Thymus (tissue), 11 donors: ENCODE data around the gene EPHA2. TPM values are rescaled to one million over a fixed set of nuclear protein-coding genes. Genes with fewer than 3 reads are reported as not detected.

Experiments used
- DNase-seq, 9 donors: peaks; one replicate each; pipeline ENCODE4 v3.0.0-alpha.2; 2013; ENCODE audit warnings: low spot score in 9 of 9, low read depth in 6 of 9, missing footprints in 1 of 9
- H3K27ac ChIP-seq, 2 donors: one replicate each; pipeline ENCODE4 v1.5.1; 2013; ENCODE audit warnings: control low read depth in 1 of 2, low read depth in 1 of 2, low read length in 1 of 2, mild to moderate bottlenecking in 1 of 2, moderate library complexity in 1 of 2
- H3K27me3 ChIP-seq, 2 donors: one replicate each; pipeline ENCODE4 v1.5.1; 2013; ENCODE audit warnings: low read length in 1 of 2; ENCODE audit not compliant: control insufficient read depth in 2 of 2, insufficient read depth in 1 of 2
- H3K36me3 ChIP-seq, 2 donors: one replicate each; pipeline ENCODE4 v1.5.1; 2013; ENCODE audit warnings: low read length in 1 of 2, mild to moderate bottlenecking in 1 of 2, moderate library complexity in 1 of 2; ENCODE audit not compliant: control insufficient read depth in 2 of 2, insufficient read depth in 2 of 2
- H3K4me1 ChIP-seq, 2 donors: one replicate each; pipeline ENCODE4 v1.5.1; 2013; ENCODE audit warnings: low read length in 2 of 2; ENCODE audit not compliant: control insufficient read depth in 2 of 2, insufficient read depth in 2 of 2
- H3K4me3 ChIP-seq, 2 donors: one replicate each; pipeline ENCODE4 v1.5.1; 2013; ENCODE audit warnings: low read length in 2 of 2, control low read depth in 1 of 2, mild to moderate bottlenecking in 1 of 2
- H3K9me3 ChIP-seq, 2 donors: one replicate each; pipeline ENCODE4 v1.5.1; 2013; ENCODE audit warnings: low read length in 1 of 2, mild to moderate bottlenecking in 1 of 2; ENCODE audit not compliant: control insufficient read depth in 2 of 2, insufficient read depth in 1 of 2
- WGBS: extraction: QIAGEN DNeasy Blood & Tissue Kit; methylation state at CpG from one replicate; pipeline ENCODE4 v1.1.7; 2013; 5-methylcytosine and 5-hydroxymethylcytosine counted together
- polyA plus RNA-seq: library from polyadenylated mRNA; stranded (reverse); fragments of 200-250 nt; gene quantifications from one replicate; pipeline ENCODE4 v1.2.3, GENCODE V29; 2013
- total RNA-seq: library from RNA; stranded (reverse); fragments of 120-200 nt; gene quantifications from one replicate; pipeline ENCODE4 v1.2.4, GENCODE V29; 2013
- donor health status: healthy.

The EPHA2 gene
- total and polyA plus RNA-seq, 2 donors: 1.4 to 6.2 TPM

GRCh38 chr1:16117369-16117768 lies 38.5 kb downstream of the EPHA2 start:
- Histone ChIP-seq H3K27me3 (no peaks in the 10 kb centered on the region), H3K27ac (no peak overlapping the region), H3K36me3 (no peaks in the 10 kb centered on the region), H3K4me3 (no peak overlapping the region), H3K9me3 (no peaks in the 10 kb centered on the region), H3K4me1 (peaks cover 0 to 4% of the 10 kb centered on the region in 2 donors)
- WGBS: 91% methylated on average over 6 of the region's 6 CpGs
- DNase-seq: no peak

GRCh38 chr1:16116625-16117024 lies 39.2 kb downstream of the EPHA2 start:
- Histone ChIP-seq H3K4me3 (no peak overlapping the region), H3K36me3 (no peaks in the 10 kb centered on the region), H3K9me3 (no peaks in the 10 kb centered on the region), H3K4me1 (no peaks in the 10 kb centered on the region), H3K27ac (no peak overlapping the region), H3K27me3 (peaks cover 0 to 5% of the 10 kb centered on the region in 2 donors)
- no peak for DNase-seq
- WGBS: 96% methylated on average over 8 of the region's 8 CpGs

- Histone ChIP-seq H3K27me3 (peaks cover 0 to 5% of the 10 kb centered on the region in 2 donors), H3K36me3 (no peaks in the 10 kb centered on the region), H3K4me3 (no peak overlapping the region), H3K27ac (no peak overlapping the region), H3K4me1 (no peaks in the 10 kb centered on the region), H3K9me3 (no peaks in the 10 kb centered on the region)
- no peak for DNase-seq
- WGBS: 92% methylated on average over 16 of the region's 16 CpGs
Measured at GRCh38 chr1:16116002-16116401, 39.9 kb downstream of the EPHA2 start.

GRCh38 chr1:16115468-16115983 lies 40.3 kb downstream of the EPHA2 start:
- Histone ChIP-seq H3K27ac (no peak overlapping the region), H3K4me3 (no peak overlapping the region), H3K36me3 (no peaks in the 10 kb centered on the region), H3K4me1 (no peaks in the 10 kb centered on the region), H3K9me3 (no peaks in the 10 kb centered on the region), H3K27me3 (peaks cover 0 to 5% of the 10 kb centered on the region in 2 donors)
- DNase-seq: no peak
- WGBS: 79% methylated on average over 6 of the region's 6 CpGs

GRCh38 chr1:16114527-16115467 lies 41.1 kb downstream of the EPHA2 start:
- H3K27me3 ChIP-seq: peaks cover 0 to 5% of the 10 kb centered on the region in 2 donors
- H3K9me3 ChIP-seq: no peaks in the 10 kb centered on the region
- no peak overlapping the region for H3K4me3 ChIP-seq
- H3K27ac ChIP-seq: no peak overlapping the region
- H3K36me3 ChIP-seq: no peaks in the 10 kb centered on the region
- H3K4me1 ChIP-seq: no peaks in the 10 kb centered on the region
- no peak for DNase-seq
- WGBS: 91% methylated on average over 23 of the region's 23 CpGs

- Histone ChIP-seq H3K4me1 (no peaks in the 10 kb centered on the region), H3K36me3 (no peaks in the 10 kb centered on the region), H3K9me3 (peaks cover 2 to 7% of the 10 kb centered on the region in 2 donors), H3K27me3 (peaks cover 0 to 5% of the 10 kb centered on the region in 2 donors), H3K4me3 (no peak overlapping the region), H3K27ac (no peak overlapping the region)
- no peak for DNase-seq
- WGBS: 92% methylated on average over 14 of the region's 14 CpGs
Measured at GRCh38 chr1:16112596-16113555, 43.0 kb downstream of the EPHA2 start.

GRCh38 chr1:16111771-16112595 lies 43.9 kb downstream of the EPHA2 start:
- no peaks in the 10 kb centered on the region for H3K36me3 ChIP-seq

GRCh38 chr1:16110884-16111283 lies 45.0 kb downstream of the EPHA2 start:
- H3K9me3 ChIP-seq: peaks cover 2 to 7% of the 10 kb centered on the region in 2 donors
- WGBS: over 99% methylated on average over 7 of the region's 7 CpGs
- DNase-seq: no peak

More at GRCh38 chr1:16111771-16112595, 43.9 kb downstream of the EPHA2 start:
- H3K4me3 ChIP-seq: no peak overlapping the region
- H3K27ac ChIP-seq: no peak overlapping the region
- 92% methylated on average over 15 of the region's 15 CpGs for whole genome bisulfite sequencing
- no peaks in the 10 kb centered on the region for H3K4me1 ChIP-seq
- peaks cover 2 to 7% of the 10 kb centered on the region in 2 donors for H3K9me3 ChIP-seq
- H3K27me3 ChIP-seq: peaks cover 0 to 5% of the 10 kb centered on the region in 2 donors
- no peak for DNase-seq

More at GRCh38 chr1:16110884-16111283, 45.0 kb downstream of the EPHA2 start:
- no peaks in the 10 kb centered on the region for H3K36me3 ChIP-seq
- no peak overlapping the region for H3K4me3 ChIP-seq
- H3K27ac ChIP-seq: no peak overlapping the region
- peaks cover 0 to 5% of the 10 kb centered on the region in 2 donors for H3K27me3 ChIP-seq
- no peaks in the 10 kb centered on the region for H3K4me1 ChIP-seq
